ENCODE results near the gene ERGIC1. TPM values are rescaled to one million over a fixed set of nuclear protein-coding genes. Genes with fewer than 3 reads are reported as not detected.

ERGIC1 gene
- polyA plus RNA-seq, 4 donors: 110 to 126 (median 119) TPM

DNA sequence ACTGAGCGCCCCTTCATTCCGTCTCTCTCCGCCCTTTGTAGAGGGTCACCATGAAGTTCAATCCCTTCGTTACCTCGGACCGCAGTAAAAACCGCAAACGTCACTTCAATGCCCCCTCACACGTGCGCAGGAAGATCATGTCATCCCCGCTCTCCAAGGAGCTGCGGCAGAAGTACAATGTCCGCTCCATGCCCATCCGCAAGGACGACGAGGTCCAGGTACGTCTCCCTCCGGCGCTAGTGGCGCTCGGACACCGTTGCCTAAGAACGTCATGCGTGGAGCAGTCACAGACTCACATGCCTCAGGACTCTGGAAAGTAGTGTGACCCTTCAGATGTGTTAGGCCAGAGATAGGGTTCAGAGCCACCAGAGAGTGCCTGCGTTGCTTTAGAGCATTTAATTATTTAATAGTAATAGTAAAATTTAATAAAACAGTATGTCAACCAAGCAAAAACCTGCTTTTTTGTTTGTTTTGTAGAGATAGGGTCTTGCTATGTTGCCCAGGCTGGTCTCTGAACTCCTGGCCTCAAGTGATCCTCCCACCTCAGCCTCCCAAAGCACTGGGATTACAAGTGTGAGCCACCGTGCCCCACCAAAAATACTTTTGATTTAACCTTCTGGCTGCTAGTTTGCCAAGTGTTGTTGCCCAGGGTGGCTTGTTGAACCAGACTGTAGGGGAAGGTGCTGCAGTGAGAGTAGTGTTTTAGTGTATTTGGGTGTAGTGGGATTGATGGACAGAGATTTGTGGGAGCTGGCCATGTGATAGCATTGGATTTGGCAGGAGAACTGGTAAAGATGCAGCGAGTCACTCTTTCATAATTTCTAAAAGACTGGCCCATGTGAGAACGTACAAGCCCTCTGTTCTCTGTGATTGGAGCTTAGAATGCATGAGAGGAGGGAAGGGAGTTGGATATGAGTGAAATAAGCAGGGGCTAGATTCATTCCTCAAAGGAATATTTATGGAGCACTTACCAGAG lies 126.1 kb downstream of the ERGIC1 start:
- no peak for DNase-seq (ENCODE audit: low read depth in 4 of 4, low spot score in 3 of 4)

DNA sequence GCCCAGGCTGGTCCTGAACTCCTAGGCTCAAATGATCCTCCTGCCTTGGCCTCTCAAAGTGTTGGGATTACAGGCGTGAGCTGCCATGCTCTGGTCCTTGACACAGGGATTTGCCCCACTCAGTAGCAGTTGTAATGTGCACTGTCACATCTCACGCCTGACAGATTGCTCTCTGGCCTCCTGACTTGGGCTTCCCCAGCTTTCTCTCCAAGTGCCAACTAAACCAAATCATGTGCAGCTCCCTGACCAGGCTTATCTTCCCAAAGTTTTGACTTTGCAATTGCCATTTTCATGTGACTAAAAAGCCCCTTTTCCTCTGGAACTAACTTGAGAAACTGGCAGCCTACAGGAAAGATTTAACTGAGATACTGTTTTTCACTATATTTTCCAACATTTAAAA lies 135.9 kb downstream of the ERGIC1 start:
- no peak for DNase-seq (ENCODE audit: low read depth in 4 of 4, low spot score in 3 of 4)

DNA sequence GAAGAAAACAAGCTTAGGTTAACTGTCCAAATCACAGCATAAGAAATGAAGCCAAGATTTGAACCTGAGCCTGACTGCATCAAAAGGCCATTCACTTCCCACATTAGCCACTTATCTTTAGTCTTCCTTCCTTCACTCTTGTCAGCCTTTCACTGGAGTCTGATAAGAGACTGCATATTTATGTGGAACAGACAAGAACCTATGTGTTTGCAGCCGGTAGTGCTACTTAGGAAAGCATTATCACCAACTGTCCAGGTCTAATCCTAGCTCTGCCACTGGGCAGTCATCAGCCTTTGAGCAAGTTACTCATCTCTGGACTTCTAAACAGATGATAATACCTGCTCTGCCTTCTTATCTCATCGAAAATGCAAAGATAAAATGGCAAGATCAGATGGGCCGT lies 137.4 kb downstream of the ERGIC1 start:
- DNase-seq (ENCODE audit: low read depth in 4 of 4, low spot score in 3 of 4): no peak

DNA sequence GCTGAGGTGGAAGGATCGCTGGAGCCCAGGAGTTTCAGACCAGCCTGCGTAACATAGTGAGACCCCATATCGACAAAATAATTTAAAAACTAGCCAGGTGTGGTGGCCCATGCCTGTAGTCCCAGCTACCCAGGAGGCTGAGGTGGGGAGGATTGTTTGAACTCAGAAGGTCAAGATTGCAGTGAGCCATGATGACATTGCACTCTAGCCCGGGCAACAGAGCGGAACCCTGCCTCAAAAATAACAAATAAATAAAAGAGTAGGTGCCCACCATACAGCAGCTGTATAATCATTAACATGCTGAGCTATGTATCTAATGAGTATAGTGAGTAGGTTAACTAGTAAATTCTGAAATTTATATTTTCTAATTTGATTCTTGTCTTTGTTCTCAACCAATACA lies 138.5 kb downstream of the ERGIC1 start:
- no peak for DNase-seq (ENCODE audit: low read depth in 4 of 4, low spot score in 3 of 4)

DNA sequence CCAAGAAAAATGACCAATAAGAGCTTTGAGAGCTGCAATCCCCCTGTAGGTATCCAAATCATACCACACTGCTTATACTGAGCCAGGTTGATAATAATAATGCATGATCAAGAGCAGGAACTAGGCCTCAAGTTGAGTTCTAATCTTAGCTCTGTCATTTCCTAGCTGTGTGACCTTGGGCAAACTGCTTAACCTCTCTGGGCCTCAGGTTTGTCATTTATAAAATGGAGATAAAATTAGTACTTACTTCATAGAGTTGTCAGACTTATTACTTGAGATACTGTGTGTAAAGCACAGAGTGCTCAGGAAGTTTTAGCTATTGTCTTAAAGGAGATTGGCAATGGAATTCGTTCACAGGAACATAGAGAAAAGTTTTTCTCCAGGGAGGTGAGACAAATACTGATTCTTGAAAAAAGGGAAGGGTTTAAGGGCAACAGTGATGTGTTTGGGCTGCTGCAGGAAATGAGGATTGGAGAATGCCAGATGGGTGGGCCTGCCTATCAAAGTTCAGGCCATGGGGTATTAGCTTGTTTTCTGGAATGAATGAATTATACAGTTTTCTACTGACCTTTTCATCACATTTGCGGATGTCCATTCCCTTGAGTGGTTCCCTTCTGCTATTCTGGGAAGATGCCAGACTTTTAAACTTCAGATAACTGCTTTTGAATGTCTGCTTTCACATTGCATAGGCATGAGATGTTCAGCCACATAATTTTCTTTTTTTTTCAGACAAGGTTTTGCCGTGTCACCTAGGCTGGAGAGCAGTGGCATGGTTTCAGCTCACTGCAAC lies 139.3 kb downstream of the ERGIC1 start:
- DNase-seq (ENCODE audit: low read depth in 4 of 4, low spot score in 3 of 4): no peak

DNA sequence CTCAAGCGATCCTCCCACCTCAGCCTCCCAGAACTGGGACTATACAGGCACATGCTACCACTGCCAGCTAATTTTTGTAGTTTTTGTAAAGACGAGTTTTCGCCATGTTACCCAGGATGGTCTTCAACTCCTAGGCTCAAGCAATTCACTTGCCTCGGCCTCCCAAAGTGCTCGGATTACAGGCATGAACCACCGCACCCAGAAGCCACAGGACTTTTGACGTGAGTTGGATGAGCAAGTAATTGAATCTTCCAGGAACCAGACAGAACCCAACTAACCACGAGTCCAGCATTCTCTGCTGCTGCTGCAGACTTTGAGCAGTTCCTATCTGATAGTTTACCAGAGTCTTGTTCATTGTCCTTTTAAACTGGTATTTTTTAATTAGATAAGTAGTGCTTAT lies 139.9 kb downstream of the ERGIC1 start:
- no peak for DNase-seq (ENCODE audit: low read depth in 4 of 4, low spot score in 3 of 4)

DNA sequence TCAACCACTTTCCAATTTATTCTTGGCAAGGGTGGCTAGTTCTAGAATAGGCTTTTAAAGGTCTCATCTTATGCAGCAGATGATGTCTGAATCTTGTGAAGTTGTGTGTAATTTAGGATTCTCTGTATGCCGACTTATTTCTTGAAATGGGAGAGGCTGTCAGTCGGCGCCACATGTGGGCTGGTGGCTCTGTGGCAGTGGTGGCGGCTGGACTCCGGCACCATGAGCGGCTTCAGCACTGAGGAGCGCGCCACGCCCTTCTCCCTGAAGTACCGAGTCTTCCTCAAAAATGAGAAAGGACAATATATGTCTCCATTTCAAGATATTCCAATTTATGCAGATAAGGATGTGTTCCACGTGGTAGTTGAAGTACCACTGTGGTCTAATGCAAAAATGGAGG lies 141.2 kb downstream of the ERGIC1 start:
- DNase-seq (ENCODE audit: low read depth in 4 of 4, low spot score in 3 of 4): no peak

DNA sequence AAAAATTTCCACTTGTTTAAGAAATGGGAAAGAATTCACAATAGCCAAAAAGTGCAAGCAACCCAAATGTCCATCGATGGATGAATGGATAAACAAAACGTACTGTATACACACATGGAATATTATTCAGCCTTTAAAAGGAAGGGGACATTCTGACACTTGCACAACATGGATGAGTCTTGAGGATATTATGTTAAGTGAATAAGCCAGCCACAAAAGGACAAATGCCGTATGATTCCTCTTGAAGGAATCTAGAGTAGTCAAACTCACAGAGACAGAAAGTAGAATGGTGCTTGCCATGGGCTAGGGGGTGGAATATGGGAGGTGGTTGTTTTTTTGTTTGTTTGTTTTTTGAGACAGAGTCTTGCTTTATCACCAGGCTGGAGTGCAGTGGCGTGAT lies 145.7 kb downstream of the ERGIC1 start:
- no peak for DNase-seq (ENCODE audit: low read depth in 4 of 4, low spot score in 3 of 4)

DNA sequence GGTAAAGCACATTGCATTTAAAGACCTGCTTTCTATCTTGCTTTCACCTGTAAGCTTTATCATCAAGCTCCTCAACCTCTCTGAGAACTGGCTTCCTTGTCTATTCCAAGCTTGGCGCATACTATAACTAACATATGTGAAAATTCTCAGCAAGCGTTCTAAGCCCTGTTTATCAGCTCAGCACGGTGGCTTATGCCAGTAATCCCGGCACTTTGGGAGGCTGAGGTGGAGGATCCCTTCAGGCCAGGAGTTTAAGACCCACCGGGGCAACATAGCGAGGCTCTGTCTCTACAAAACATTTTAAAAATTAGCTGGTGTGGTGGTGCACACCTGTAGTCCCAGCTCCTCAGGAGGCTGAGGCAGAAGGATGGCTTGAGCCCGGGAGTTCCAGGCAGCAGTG lies 147.9 kb downstream of the ERGIC1 start:
- no peak for DNase-seq (ENCODE audit: low read depth in 4 of 4, low spot score in 3 of 4)

DNA sequence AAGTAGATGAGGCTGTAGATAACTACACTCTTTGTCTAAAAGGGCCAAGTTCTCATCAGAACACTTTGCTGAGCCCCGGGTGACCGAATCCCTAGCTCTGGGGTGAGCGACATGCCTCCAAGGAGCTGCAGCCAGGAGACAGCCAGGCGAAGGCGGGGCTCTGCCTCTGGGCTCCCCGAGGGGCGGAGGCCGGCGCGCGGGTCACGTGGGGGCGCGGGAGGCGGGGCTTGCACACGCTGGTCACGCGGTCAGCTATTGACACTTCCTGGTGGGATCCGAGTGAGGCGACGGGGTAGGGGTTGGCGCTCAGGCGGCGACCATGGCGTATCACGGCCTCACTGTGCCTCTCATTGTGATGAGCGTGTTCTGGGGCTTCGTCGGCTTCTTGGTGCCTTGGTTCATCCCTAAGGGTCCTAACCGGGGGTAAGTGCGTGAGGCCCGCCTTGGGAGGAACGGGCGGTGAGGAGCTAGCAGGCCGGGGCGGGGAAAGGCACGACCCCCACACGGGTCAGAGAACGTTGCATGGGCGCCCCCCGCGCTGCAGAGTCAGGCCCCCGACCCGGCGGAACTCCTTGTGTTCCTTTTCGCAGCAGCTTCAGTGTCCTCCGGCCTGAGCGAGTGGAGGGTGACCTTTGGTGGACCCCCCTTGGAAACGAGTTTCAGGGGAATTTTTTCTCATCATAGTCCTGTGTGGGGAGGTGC lies 149.6 kb downstream of the ERGIC1 start, which contains the start of gene ATP6V0E1:
TSS of gene ATP6V0E1 (plus strand) at position 230 of the 702 bp plus-strand sequence. CDS start at position 320, 90 bp downstream.
- peak; percentile 78 to 85 (median 81) for DNase-seq (ENCODE audit: low read depth in 4 of 4, low spot score in 3 of 4)

DNA sequence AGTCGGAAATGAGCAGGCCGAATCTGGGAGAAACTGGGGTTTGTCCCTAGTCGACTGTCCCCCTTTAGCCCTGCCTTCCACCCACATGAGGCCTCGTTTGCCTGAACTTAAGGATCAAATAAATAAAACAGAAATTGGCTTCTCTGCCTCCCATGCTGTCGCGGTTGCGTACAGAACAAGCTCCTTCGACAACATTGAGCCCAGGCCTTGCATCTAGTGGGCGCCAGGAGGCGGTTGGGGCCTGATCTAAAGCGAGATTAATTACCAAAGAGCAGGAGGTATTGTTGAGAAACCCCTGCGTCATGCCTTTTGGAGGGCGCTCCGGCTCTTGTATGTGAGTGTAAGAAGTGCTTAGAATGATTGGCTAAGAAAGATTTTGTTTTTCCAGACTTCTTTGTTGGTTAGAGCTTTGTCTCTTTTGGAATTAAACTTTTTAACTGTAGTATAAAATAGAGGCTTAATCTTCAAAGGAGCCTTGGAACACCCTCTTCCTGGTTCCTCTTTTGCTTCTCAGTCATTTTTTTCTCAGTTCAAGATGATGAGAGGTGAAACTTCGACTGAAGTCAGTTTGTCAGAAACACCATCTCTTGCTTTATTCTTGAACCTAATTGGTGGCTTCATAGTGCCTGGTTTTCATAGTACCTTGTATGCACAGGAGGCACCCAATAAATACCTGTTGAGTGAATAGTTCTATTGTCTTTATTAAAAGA lies 150.3 kb downstream of the ERGIC1 start:
- DNase-seq (ENCODE audit: low read depth in 4 of 4, low spot score in 3 of 4): peak in 3 of 4 donors; percentile 56 to 69 (median 61)

DNA sequence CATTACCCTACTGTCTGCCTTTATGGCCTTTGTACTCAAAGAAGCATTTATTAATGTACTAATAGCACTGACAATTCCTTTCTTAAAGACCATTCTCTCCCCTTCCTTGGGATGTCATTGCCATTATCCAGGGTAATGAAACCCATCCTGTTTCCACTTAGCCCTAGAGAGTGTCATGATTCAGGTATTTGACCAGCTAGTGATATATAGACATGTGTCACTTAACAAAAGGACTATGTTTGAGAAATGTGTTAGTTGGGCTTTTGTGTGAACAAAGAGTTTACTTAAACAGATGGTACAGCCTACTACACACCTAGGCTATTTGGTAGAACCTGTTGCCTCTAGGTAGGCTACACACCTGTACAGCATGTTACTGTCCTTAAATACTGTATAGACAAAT lies 151.5 kb downstream of the ERGIC1 start:
- no peak for DNase-seq (ENCODE audit: low read depth in 4 of 4, low spot score in 3 of 4)

DNA sequence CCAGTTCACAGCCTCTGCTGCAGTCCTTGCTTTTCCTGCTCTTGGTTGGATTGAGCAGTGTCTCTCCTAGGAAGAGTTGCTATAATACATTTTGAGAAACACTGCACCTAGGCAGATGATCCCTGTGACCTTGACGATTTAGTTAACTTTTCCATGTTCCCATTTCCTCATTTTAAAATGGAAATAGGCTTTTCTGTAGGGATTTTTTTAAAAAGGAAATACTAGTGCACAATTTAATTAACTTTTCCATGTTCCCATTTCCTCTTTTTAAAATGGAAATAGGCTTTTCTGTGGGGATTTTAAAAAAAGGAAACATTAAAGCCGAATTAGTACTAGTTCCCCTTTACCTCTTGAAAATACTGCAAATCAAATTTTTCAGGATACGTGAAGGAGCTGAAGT lies 154.2 kb downstream of the ERGIC1 start:
- no peak for DNase-seq (ENCODE audit: low read depth in 4 of 4, low spot score in 3 of 4)

DNA sequence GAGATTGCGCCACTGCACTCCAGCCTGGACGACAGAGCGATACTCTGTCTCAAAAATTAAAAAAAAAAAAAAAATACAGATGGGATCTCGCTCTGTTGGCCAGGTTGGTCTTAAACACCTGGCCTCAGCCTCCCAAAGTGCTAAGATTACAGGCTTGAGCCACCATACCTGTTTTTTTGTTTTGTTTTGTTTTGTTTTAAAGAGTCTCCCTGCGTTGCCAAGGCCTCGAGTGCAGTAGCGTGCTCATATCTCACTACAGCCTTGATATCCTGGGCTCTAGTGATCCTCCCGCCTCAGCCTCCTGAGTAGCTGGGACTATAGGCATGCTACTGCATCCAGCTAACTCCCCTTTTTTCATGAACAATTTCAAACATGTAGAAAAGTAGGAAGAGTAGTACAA lies 156.7 kb downstream of the ERGIC1 start:
- DNase-seq (ENCODE audit: low read depth in 4 of 4, low spot score in 3 of 4): no peak

DNA sequence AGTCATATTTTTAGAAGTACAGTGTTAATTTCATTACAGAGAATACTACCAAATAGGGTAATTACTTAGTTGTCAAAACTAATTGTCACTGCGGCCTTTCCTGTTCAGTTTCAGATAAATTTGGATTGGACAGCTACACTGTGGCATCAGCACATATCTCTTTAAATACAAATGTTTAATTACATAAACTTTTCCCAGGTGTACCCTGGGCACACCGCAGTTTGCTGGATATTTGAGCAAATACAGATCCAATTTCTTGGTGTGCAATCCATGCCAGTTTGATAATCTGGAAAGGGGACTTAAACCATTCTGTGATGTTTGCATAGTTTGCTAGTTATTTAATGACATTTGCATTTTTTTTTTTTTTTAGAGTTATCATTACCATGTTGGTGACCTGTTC lies 160.4 kb downstream of the ERGIC1 start:
- no peak for DNase-seq (ENCODE audit: low read depth in 4 of 4, low spot score in 3 of 4)

DNA sequence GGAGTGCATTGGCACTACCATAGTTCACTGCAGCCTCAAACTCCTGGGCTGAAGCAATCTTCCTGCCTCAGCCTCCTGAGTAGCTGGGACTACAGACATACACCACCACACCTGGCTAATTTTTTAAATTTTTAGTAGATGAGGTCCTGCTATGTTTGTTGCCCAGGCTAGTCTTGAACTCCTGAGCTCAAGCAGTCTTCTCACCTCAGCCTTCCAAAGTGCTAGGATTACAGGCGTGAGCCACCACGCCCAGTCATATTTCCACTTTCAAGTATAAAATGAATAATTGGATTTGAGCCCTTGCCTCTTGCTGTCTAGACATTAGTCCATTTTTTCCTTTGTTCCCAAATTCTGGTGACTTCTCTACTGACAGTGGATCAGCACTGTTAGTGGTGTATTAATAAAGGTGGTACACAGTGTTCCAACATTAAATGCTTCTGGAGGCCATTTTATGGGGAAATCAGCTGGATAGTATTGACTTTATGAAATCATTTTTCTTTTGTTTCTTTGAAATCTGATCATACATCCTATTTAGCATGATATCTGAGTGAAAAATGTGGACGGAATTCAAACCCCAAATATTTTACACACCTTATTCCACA lies 165.4 kb downstream of the ERGIC1 start:
- DNase-seq (ENCODE audit: low read depth in 4 of 4, low spot score in 3 of 4): no peak

DNA sequence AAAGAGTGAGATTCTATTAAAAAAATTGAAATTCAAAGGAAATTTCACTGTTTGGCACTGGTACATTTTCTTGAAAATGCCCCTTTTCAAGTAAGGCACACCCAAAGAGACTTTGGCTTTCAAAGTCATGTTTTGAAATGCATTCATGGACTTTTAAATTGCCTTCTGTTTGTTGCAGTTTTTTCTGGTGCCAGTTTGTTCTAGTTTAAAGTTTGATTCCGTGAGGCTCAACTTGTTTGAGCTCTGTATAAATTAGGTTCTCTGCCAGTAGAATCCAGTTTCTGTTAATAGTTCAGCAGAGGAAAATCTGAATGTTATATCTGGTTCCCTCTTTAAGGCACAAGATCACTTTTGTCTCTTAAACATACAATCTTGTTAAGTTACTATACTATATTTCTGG lies 165.9 kb downstream of the ERGIC1 start:
- no peak for DNase-seq (ENCODE audit: low read depth in 4 of 4, low spot score in 3 of 4)

DNA sequence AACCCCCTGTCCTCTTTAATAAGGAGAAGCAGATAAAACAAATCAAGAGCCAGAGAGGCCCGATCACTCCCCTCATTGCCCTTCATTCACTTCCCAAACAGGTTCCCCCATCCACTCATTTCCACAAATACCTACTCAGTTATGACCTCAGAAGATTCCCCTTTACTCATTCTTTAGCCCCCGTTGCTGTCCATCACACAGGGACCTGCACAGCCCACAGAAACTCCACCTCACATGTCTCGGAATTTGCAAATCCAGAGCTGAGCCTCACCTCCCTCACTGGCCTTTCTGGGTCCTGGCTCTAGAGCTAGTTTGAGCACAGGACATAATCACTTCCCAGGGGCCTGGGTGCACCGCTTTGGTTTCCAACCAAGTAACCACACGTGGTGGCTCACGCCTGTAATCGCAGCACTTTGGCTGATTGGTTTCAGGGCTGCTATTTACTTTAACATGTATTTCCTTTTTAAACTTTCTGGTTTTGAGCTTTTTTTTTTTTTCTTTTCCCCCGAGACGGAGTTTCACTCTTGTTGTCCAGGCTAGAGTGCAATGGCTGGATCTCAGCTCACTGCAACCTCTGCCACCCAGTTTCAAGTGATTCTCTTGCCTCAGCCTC lies 167.3 kb downstream of the ERGIC1 start:
- no peak for DNase-seq (ENCODE audit: low read depth in 4 of 4, low spot score in 3 of 4)

Measured in left renal pelvis (tissue), 4 donors.